HL-60 (cell line): ENCODE data around the gene BSCL2.

ENCODE experiments used
- CTCF ChIP-seq: IDR thresholded peaks from one replicate; pipeline ENCODE4 v1.5.1; 2011; ENCODE audit warnings: low read length, control low read depth, inconsistent platforms; ENCODE audit not compliant: insufficient read depth
- GABPA ChIP-seq: IDR thresholded peaks from 2 replicates; pipeline ENCODE4 v1.6.1; 2012; ENCODE audit warnings: low read depth
- POLR2AphosphoS5 ChIP-seq: IDR thresholded peaks from 2 replicates; pipeline ENCODE4 v1.6.1; 2012; ENCODE audit warnings: low read depth

- TF ChIP-seq CTCF (no peak), POLR2AphosphoS5 (no peak), GABPA (no peak)
These were observed 58.8 kb downstream of the BSCL2 start for GRCh38 chr11:62648185-62648966.
